ENCODE data around the gene USO1. TPM values are rescaled to one million over a fixed set of nuclear protein-coding genes. Genes with fewer than 3 reads are reported as not detected.

The USO1 gene
- total and polyA plus RNA-seq, 2 donors (not counting 3 experiments of a cell fraction or from before 2014, with no cell fraction given): 29.1 to 66.0 TPM

GRCh38 chr4:75820676-75821075, 96.3 kb downstream of the USO1 start:
- Histone ChIP-seq H2AFZ (ENCODE audit: low read depth, low read length) (no peak overlapping the region), H3K9me1 (replicated peaks; ENCODE audit: control insufficient read depth, extremely low read depth, insufficient read depth, low read length) (no peaks in the 10 kb centered on the region), H3K4me1 (ENCODE audit: control insufficient read depth, extremely low read depth, insufficient read depth, low read length) (no peaks in the 10 kb centered on the region), H3K36me3 (ENCODE audit: control insufficient read depth in 2 of 2, extremely low read depth in 1 of 2, insufficient read depth in 2 of 2, low read length in 2 of 2) (no peaks in the 10 kb centered on the region), H4K20me1 (replicated peaks; ENCODE audit: control insufficient read depth, extremely low read depth, insufficient read depth, low read length) (no peaks in the 10 kb centered on the region), H3K4me3 (replicated peaks in 1 of 3; ENCODE audit: insufficient read depth in 1 of 3, low read depth in 1 of 3, low read length in 3 of 3) (no peak overlapping the region), H3K27ac (ENCODE audit: insufficient read depth, low read depth, low read length) (no peak overlapping the region), H3K9ac (replicated peaks; ENCODE audit: extremely low read depth, insufficient read depth, low read length) (no peak overlapping the region), H3K9me3 (replicated peaks; ENCODE audit: control insufficient read depth, insufficient read depth, low read length) (no peaks in the 10 kb centered on the region), H3K4me2 (ENCODE audit: insufficient read depth, low read length) (no peak overlapping the region), H3K27me3 (ENCODE audit: control insufficient read depth in 2 of 2, insufficient read depth in 2 of 2, low read length in 2 of 2) (no peaks in the 10 kb centered on the region), H3K79me2 (ENCODE audit: control insufficient read depth, insufficient read depth, low read length) (no peaks in the 10 kb centered on the region)
- DNase-seq (ENCODE audit: low read depth, low spot score): no peak
- TF ChIP-seq MYC (IDR thresholded peaks at IDR 0.05; ENCODE audit: low read depth, low read length) (no peak), POLR2A (IDR thresholded peaks at IDR 0.05; ENCODE audit: low read depth, low read length) (no peak), JUN (IDR thresholded peaks at IDR 0.05; ENCODE audit: borderline replicate concordance, insufficient read depth, insufficient read length, low read depth) (no peak), MAX (IDR thresholded peaks at IDR 0.05; ENCODE audit: insufficient read depth, insufficient read length) (no peak), FOS (IDR thresholded peaks at IDR 0.05; ENCODE audit: borderline replicate concordance, insufficient read depth, low read length) (no peak), POLR2AphosphoS5 (IDR thresholded peaks at IDR 0.05; ENCODE audit: insufficient read depth, low read depth, low read length) (no peak), EZH2 (IDR thresholded peaks at IDR 0.05; ENCODE audit: borderline replicate concordance, low read depth, low read length, severe bottlenecking) (no peak), CTCF (IDR thresholded peaks at IDR 0.05; ENCODE audit: extremely low read depth in 1 of 2, insufficient read depth in 1 of 2, low read depth in 1 of 2, low read length in 2 of 2) (no peak), GATA2 (IDR thresholded peaks at IDR 0.05; ENCODE audit: insufficient read depth, insufficient read length, low read depth, low read length) (no peak)
- intact Hi-C loops (cut with micrococcal nuclease): no loop called here
- ChIA-PET POLR2A (no interaction called here), CTCF (no interaction called here)
- BruUV-seq (replicated peaks): no TSS peak
- dilution Hi-C loops (cut with MboI; ENCODE audit: extremely low pct_ligation_motif_present, low sequenced_read_pairs): no loop called here
- no peak for FAIRE-seq
